ENCODE results near the gene CBFA2T2.

CBFA2T2 gene

DNA sequence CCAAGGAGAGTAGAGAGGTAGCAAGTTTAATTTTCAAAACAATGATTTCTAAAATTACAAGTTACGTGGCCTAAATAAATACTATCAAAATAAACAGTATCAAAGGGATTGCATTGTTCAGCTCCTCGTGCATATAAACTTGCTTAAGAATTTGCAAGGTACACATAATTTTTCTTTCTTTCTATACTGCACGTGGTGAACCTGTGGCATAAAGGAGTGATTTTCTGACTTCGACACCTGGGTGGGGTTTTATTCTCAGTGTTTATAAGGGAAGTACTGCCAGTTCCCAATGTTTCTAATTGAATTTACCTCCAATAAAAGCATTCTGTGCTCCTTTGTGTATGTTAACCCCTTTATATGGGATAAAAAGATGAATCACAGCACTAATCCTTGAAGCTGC, 122.1 kb downstream of the CBFA2T2 start:
- no peak for DNase-seq (ENCODE audit: low read depth)
- no peak for TF ChIP-seq CTCF (IDR thresholded peaks at IDR 0.05; ENCODE audit: low read length, missing control alignments)
- H3K4me3 ChIP-seq (replicated peaks; ENCODE audit: low read depth, low read length) = no peak overlapping the region

DNA sequence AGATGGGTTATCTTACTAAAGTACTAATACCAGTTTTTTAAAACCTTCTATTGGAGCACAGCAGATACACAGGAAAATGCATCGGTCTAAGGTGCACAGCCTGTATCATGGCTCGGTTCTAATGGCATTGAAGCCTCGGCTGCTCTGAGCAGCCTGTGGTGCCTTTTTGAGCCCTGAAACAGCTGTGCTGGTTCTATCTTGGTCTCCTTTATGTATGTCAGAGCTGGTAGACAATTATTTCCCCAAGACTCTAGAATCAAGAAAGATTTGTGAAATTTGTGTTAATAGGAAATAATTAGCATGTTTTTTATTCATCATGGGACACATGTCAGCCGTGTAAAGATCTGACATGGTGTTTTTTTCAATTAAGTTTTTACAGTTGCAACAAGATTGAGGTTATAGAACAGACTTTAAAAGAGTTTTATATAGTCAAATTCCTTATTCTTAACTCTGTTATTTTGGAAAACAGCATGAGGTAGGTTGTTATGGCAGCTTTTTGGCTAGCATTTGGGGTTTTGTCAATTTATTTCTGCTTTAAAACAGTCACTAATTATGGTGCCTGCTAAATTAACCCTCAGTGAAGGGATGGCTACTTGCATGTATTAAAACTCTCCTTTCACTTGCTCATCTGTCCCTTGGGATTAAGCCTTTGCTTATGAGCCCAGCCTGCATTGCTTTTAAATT, 132.0 kb downstream of the CBFA2T2 start:
- DNase-seq (ENCODE audit: low read depth) = no peak
- no peak overlapping the region for H3K4me3 ChIP-seq (replicated peaks; ENCODE audit: low read depth, low read length)
- TF ChIP-seq CTCF (IDR thresholded peaks at IDR 0.05; ENCODE audit: low read length, missing control alignments) = no peak

GRCh38 chr20:33622705-33623365, 132.9 kb downstream of the CBFA2T2 start:
- H3K4me3 ChIP-seq (replicated peaks; ENCODE audit: low read depth, low read length) = no peak overlapping the region
- no peak for DNase-seq (ENCODE audit: low read depth)
- no peak for TF ChIP-seq CTCF (IDR thresholded peaks at IDR 0.05; ENCODE audit: low read length, missing control alignments)

DNA sequence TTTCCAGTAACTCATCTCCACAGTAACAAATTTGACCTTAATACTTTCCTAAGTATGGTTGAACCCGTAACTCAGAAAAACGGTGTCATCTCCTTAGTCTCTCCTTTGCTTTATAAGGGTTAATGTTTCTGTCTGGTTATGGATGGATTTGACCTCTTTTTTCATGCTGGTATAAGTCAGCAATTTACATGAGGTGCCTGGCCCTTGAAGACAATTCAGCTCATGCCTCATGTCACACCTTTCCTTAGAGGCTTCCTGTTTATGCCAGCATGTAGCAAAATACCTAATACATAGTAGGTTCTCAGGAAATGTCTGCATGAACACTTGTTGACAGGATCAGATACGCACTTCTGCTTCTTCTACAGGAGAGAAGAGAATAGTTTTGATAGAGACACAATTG, 134.5 kb downstream of the CBFA2T2 start:
- DNase-seq (ENCODE audit: low read depth) = no peak
- H3K4me3 ChIP-seq (replicated peaks; ENCODE audit: low read depth, low read length) = no peak overlapping the region
- TF ChIP-seq CTCF (IDR thresholded peaks at IDR 0.05; ENCODE audit: low read length, missing control alignments) = no peak

DNA sequence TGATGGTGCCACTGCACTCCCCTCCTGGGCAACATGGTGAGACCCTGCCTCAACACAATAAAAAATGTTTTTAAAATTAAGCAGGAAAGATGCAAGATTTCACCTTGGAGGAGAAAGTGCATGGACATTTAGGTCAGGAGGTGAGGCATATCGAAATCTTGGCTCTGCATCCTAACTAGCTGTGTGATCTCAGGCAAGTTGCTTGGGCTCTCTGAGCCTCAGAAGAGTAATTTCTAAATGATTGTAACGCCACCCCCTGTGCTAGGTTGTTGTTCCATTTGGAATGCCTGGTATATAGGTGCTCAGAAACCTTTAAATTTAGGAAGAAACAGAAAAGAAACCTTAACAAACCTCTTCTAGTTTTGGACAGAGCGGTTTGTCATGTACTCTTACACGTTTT, 136.3 kb downstream of the CBFA2T2 start:
- DNase-seq (ENCODE audit: low read depth) = no peak
- no peak for TF ChIP-seq CTCF (IDR thresholded peaks at IDR 0.05; ENCODE audit: low read length, missing control alignments)
- H3K4me3 ChIP-seq (replicated peaks; ENCODE audit: low read depth, low read length) = no peak overlapping the region

DNA sequence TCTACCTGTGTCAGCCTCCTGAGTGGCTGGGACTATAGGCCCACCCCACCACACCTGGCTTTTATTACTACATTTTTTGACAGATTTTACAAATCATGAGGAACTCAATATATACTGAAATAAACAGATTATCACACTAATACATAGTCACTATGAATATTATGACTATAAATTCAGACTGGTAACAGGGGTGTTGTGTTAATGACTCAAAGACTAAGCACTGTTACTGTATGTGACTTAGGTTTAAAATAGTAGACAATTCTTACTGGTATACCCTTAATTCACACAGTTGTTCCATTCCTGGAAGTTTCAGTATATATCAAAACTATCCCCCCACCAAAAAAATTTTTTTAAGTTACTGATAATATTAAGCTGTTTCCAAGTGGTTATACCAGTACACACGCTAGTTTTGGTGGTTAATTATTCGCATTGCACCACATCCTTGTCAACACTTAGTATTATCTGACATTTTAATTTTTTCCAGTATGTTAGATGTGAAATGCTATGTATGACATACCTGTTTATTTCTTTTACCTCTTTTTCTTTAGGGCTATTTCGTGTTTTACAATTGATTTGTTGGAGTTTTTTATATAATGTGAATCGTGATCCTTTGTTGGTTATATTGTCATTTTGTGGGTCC, 137.8 kb downstream of the CBFA2T2 start:
- no peak overlapping the region for H3K4me3 ChIP-seq (replicated peaks; ENCODE audit: low read depth, low read length)
- DNase-seq (ENCODE audit: low read depth) = no peak
- no peak for TF ChIP-seq CTCF (IDR thresholded peaks at IDR 0.05; ENCODE audit: low read length, missing control alignments)
